Duodenal mucosa (tissue), 2 donors: ENCODE data around the gene FYN.
"Not testable (repeated sequence)": the region's sequence is repeated elsewhere in the genome, so short reads cannot be mapped to it uniquely, and the experiment has no call there.

Source experiments
- H3K27ac ChIP-seq: one replicate; pipeline ENCODE4 v1.7.0; 2013; ENCODE audit warnings: low read depth, low read length
- H3K27me3 ChIP-seq, 2 donors: one replicate each; pipeline ENCODE4 v1.7.0; 2013; ENCODE audit warnings: low read length in 2 of 2, control low read depth in 1 of 2; ENCODE audit not compliant: insufficient read depth in 2 of 2, control insufficient read depth in 1 of 2
- H3K36me3 ChIP-seq, 2 donors: one replicate each; pipeline ENCODE4 v1.7.0; 2013; ENCODE audit warnings: low read length in 2 of 2, control low read depth in 1 of 2; ENCODE audit not compliant: insufficient read depth in 2 of 2, control insufficient read depth in 1 of 2
- H3K4me1 ChIP-seq, 2 donors: one replicate each; pipeline ENCODE4 v1.7.0; 2013; ENCODE audit warnings: low read length in 2 of 2, control low read depth in 1 of 2; ENCODE audit not compliant: insufficient read depth in 2 of 2, control insufficient read depth in 1 of 2
- H3K4me3 ChIP-seq, 2 donors: one replicate each; pipeline ENCODE4 v1.7.0; 2013; ENCODE audit warnings: low read length in 2 of 2, low read depth in 1 of 2
- H3K9ac ChIP-seq, 2 donors: one replicate each; pipeline ENCODE4 v1.7.0; 2013; ENCODE audit warnings: low read length in 2 of 2, low read depth in 1 of 2
- H3K9me3 ChIP-seq, 2 donors: one replicate each; pipeline ENCODE4 v1.7.0; 2013; ENCODE audit warnings: low read length in 2 of 2, control low read depth in 1 of 2; ENCODE audit not compliant: control insufficient read depth in 1 of 2

The FYN gene

GRCh38 chr6:111646034-111646433 lies 227.2 kb downstream of the FYN start:
- Histone ChIP-seq H3K27ac (no peak overlapping the region), H3K27me3 (no peaks in the 10 kb centered on the region), H3K4me1 (peaks cover 0 to 4% of the 10 kb centered on the region in 2 donors), H3K36me3 (no peaks in the 10 kb centered on the region), H3K9ac (no peak overlapping the region), H3K4me3 (no peak overlapping the region), H3K9me3 (no peaks in the 10 kb centered on the region)

- no peaks in the 10 kb centered on the region for H3K27me3 ChIP-seq
- no peak overlapping the region for H3K4me3 ChIP-seq
- peaks cover 0 to 4% of the 10 kb centered on the region in 2 donors for H3K4me1 ChIP-seq
- no peak overlapping the region for H3K27ac ChIP-seq
- H3K9ac ChIP-seq: no peak overlapping the region
- no peaks in the 10 kb centered on the region for H3K9me3 ChIP-seq
- no peaks in the 10 kb centered on the region for H3K36me3 ChIP-seq
Measured at GRCh38 chr6:111644893-111645430, 228.3 kb downstream of the FYN start.

- Histone ChIP-seq H3K27me3 (no peaks in the 10 kb centered on the region), H3K4me1 (peaks cover 0 to 4% of the 10 kb centered on the region in 2 donors), H3K4me3 (no peak overlapping the region), H3K9ac (no peak overlapping the region), H3K36me3 (no peaks in the 10 kb centered on the region), H3K9me3 (no peaks in the 10 kb centered on the region), H3K27ac (no peak overlapping the region)
Measured at GRCh38 chr6:111642463-111643158, 230.6 kb downstream of the FYN start.

GRCh38 chr6:111639266-111639665 lies 234.0 kb downstream of the FYN start:
- H3K27me3 ChIP-seq: no peaks in the 10 kb centered on the region
- H3K4me1 ChIP-seq: no peaks in the 10 kb centered on the region
- no peak overlapping the region for H3K27ac ChIP-seq
- H3K4me3 ChIP-seq: no peak overlapping the region
- H3K36me3 ChIP-seq: no peaks in the 10 kb centered on the region
- no peak overlapping the region for H3K9ac ChIP-seq
- no peaks in the 10 kb centered on the region for H3K9me3 ChIP-seq

- peaks cover 20 to 25% of the 10 kb centered on the region in 2 donors for H3K4me1 ChIP-seq
- H3K36me3 ChIP-seq, H3K27me3 ChIP-seq, H3K4me3 ChIP-seq, H3K9ac ChIP-seq, H3K9me3 ChIP-seq, H3K27ac ChIP-seq: not testable (repeated sequence)
Measured at GRCh38 chr6:111634981-111635380, 238.3 kb downstream of the FYN start.

- H3K9ac ChIP-seq: no peak overlapping the region
- no peaks in the 10 kb centered on the region for H3K27me3 ChIP-seq
- H3K36me3 ChIP-seq: no peaks in the 10 kb centered on the region
- H3K27ac ChIP-seq: no peak overlapping the region
- H3K4me1 ChIP-seq: peaks cover 24 to 30% of the 10 kb centered on the region in 2 donors
- no peak overlapping the region for H3K4me3 ChIP-seq
- H3K9me3 ChIP-seq: no peaks in the 10 kb centered on the region
Measured at GRCh38 chr6:111633822-111634221, 239.4 kb downstream of the FYN start.

GRCh38 chr6:111632468-111633247 lies 240.6 kb downstream of the FYN start:
- Histone ChIP-seq H3K27me3 (no peaks in the 10 kb centered on the region), H3K9ac (peak overlapping the region in 1 of 2 donors; percentile 49), H3K4me1 (peaks cover 24 to 30% of the 10 kb centered on the region in 2 donors), H3K9me3 (no peaks in the 10 kb centered on the region), H3K27ac (peak overlapping the region; percentile 67), H3K4me3 (peak overlapping the region; percentile 11 to 13), H3K36me3 (no peaks in the 10 kb centered on the region)

- Histone ChIP-seq H3K9me3 (no peaks in the 10 kb centered on the region), H3K9ac (no peak overlapping the region), H3K4me1 (peaks cover 24 to 31% of the 10 kb centered on the region in 2 donors), H3K27me3 (no peaks in the 10 kb centered on the region), H3K27ac (peak overlapping the region; percentile 58), H3K36me3 (no peaks in the 10 kb centered on the region), H3K4me3 (peak overlapping the region; percentile 11 to 13)
Measured at GRCh38 chr6:111631903-111632460, 241.3 kb downstream of the FYN start.

GRCh38 chr6:111631018-111631417 lies 242.2 kb downstream of the FYN start:
- Histone ChIP-seq H3K4me3 (no peak overlapping the region), H3K36me3 (no peaks in the 10 kb centered on the region), H3K27me3 (no peaks in the 10 kb centered on the region), H3K27ac (no peak overlapping the region), H3K4me1 (peaks cover 30 to 38% of the 10 kb centered on the region in 2 donors), H3K9me3 (no peaks in the 10 kb centered on the region), H3K9ac (no peak overlapping the region)
